HuH-7 (cell line): ENCODE results near the gene NRSN1.

Source experiments
- DNase-seq: peaks from one replicate; pipeline ENCODE4 v3.0.0; 2011; ENCODE audit warnings: low spot score

The NRSN1 gene

GRCh38 chr6:24125980-24126379, at the start of gene NRSN1:
NRSN1 (plus strand) TSS chr6:24126215; CDS start chr6:24134328, 8,113 bp downstream.
- peak; percentile 61 for DNase-seq

- no peak for DNase-seq
Measured at GRCh38 chr6:24078200-24078599, 47.8 kb upstream of the NRSN1 start.

- DNase-seq, result no peak
Measured at GRCh38 chr6:24079076-24079475, 46.9 kb upstream of the NRSN1 start.

- DNase-seq, result no peak
Measured at GRCh38 chr6:24080711-24081110, 45.3 kb upstream of the NRSN1 start.

GRCh38 chr6:24089736-24090135, 36.3 kb upstream of the NRSN1 start:
- DNase-seq, result no peak

- DNase-seq, result no peak
Measured at GRCh38 chr6:24092407-24092806, 33.6 kb upstream of the NRSN1 start.

GRCh38 chr6:24093381-24093780, 32.6 kb upstream of the NRSN1 start:
- no peak for DNase-seq

- DNase-seq, result no peak
Measured at GRCh38 chr6:24099181-24099580, 26.8 kb upstream of the NRSN1 start.

- DNase-seq, result no peak
Measured at GRCh38 chr6:24100024-24100769, 25.8 kb upstream of the NRSN1 start.

GRCh38 chr6:24100770-24101155, 25.3 kb upstream of the NRSN1 start:
- DNase-seq, result no peak

- no peak for DNase-seq
Measured at GRCh38 chr6:24105191-24105590, 20.8 kb upstream of the NRSN1 start.

GRCh38 chr6:24106291-24106690, 19.7 kb upstream of the NRSN1 start:
- DNase-seq, result no peak

GRCh38 chr6:24107294-24107693, 18.7 kb upstream of the NRSN1 start:
- no peak for DNase-seq

GRCh38 chr6:24108056-24108455, 18.0 kb upstream of the NRSN1 start:
- no peak for DNase-seq

GRCh38 chr6:24110417-24110816, 15.6 kb upstream of the NRSN1 start:
- DNase-seq, result no peak

- DNase-seq, result no peak
Measured at GRCh38 chr6:24113891-24114290, 12.1 kb upstream of the NRSN1 start.

GRCh38 chr6:24117021-24117420, 9.0 kb upstream of the NRSN1 start:
- DNase-seq, result no peak

- no peak for DNase-seq
Measured at GRCh38 chr6:24122139-24122538, 3.9 kb upstream of the NRSN1 start.

GRCh38 chr6:24126586-24127192, 674 bp downstream of the NRSN1 start:
- DNase-seq, result peak; percentile 46

GRCh38 chr6:24127316-24127715, 1.3 kb downstream of the NRSN1 start:
- DNase-seq, result no peak

GRCh38 chr6:24131751-24132150, 5.7 kb downstream of the NRSN1 start:
- DNase-seq, result no peak

- DNase-seq, result no peak
Measured at GRCh38 chr6:24139080-24139479, 13.1 kb downstream of the NRSN1 start.

- no peak for DNase-seq
Measured at GRCh38 chr6:24139639-24140038, 13.6 kb downstream of the NRSN1 start.

GRCh38 chr6:24140591-24140990, 14.6 kb downstream of the NRSN1 start:
- DNase-seq, result no peak
